GM23338 (cell line): Measurements from ENCODE around the gene CIROP. TPM values are rescaled to one million over a fixed set of nuclear protein-coding genes. Genes with fewer than 3 reads are reported as not detected.

Source experiments
- ATAC-seq: fragments of 200-7000 bp; cut with Tn5 transposase; 3 replicates; pipeline ENCODE4 v1.9.1; 2020
- DNase-seq: peaks from one replicate; pipeline ENCODE4 v3.0.0-alpha.2; 2015; ENCODE audit warnings: low spot score
- H2AFZ ChIP-seq: fragments of 200-600 bp; sonication (generic); 2 replicates; pipeline ENCODE4 v1.8.0; 2016; ENCODE audit warnings: antibody characterized with exemption, mild to moderate bottlenecking, moderate library complexity
- H3F3A ChIP-seq: fragments of 200-600 bp; sonication (generic); replicated peaks from 2 replicates; pipeline ENCODE4 v1.8.0; 2017; ENCODE audit warnings: antibody characterized with exemption, mixed run types, low read depth
- H3K27ac ChIP-seq: fragments of 200-600 bp; sonication (generic); 2 replicates; pipeline ENCODE4 v1.6.1; 2016; ENCODE audit warnings: low read depth
- H3K27me3 ChIP-seq: fragments of 200-600 bp; sonication (generic); 2 replicates; pipeline ENCODE4 v1.8.0; 2016; ENCODE audit warnings: mild to moderate bottlenecking, mixed run types, moderate library complexity; ENCODE audit not compliant: insufficient read depth
- H3K36me3 ChIP-seq: fragments of 200-600 bp; sonication (generic); 2 replicates; pipeline ENCODE4 v1.8.0; 2016; ENCODE audit warnings: mild to moderate bottlenecking; ENCODE audit not compliant: insufficient read depth
- H3K4me1 ChIP-seq: fragments of 200-600 bp; sonication (generic); 2 replicates; pipeline ENCODE4 v1.8.0; 2016; ENCODE audit warnings: mild to moderate bottlenecking, moderate library complexity; ENCODE audit not compliant: insufficient read depth
- H3K4me2 ChIP-seq: fragments of 200-600 bp; sonication (generic); 2 replicates; pipeline ENCODE4 v1.7.1; 2017; ENCODE audit warnings: mixed run types
- H3K4me3 ChIP-seq: fragments of 200-600 bp; sonication (generic); 2 replicates; pipeline ENCODE4 v1.6.1; 2016; ENCODE audit warnings: mixed run types
- H3K79me2 ChIP-seq: fragments of 200-600 bp; sonication (generic); replicated peaks from 2 replicates; pipeline ENCODE4 v1.8.0; 2017; ENCODE audit warnings: mild to moderate bottlenecking; ENCODE audit not compliant: insufficient read depth
- H3K9me2 ChIP-seq: fragments of 200-600 bp; sonication (generic); 2 replicates; pipeline ENCODE4 v1.8.0; 2017; ENCODE audit not compliant: insufficient read depth
- H4K20me1 ChIP-seq: fragments of 200-600 bp; sonication (generic); replicated peaks from 2 replicates; pipeline ENCODE4 v1.8.0; 2017; ENCODE audit warnings: mild to moderate bottlenecking; ENCODE audit not compliant: insufficient read depth
- H3K27ac Mint-ChIP-seq: 2 replicates; pipeline ENCODE4 v1.8.0; 2020; ENCODE audit warnings: inconsistent platforms, mild to moderate bottlenecking, moderate library complexity, mixed read lengths
- H3K27me3 Mint-ChIP-seq: 3 replicates; pipeline ENCODE4 v1.8.0; 2022; ENCODE audit warnings: low read depth, mild to moderate bottlenecking, moderate library complexity, mixed read lengths, inconsistent platforms; ENCODE audit not compliant: insufficient read depth, poor library complexity
- H3K36me3 Mint-ChIP-seq: 3 replicates; pipeline ENCODE4 v1.8.0; 2021; ENCODE audit warnings: low read depth, mild to moderate bottlenecking, inconsistent platforms, moderate library complexity, mixed read lengths
- H3K4me1 Mint-ChIP-seq: 3 replicates; pipeline ENCODE4 v1.8.0; 2020; ENCODE audit warnings: mild to moderate bottlenecking, inconsistent platforms, mixed read lengths
- H3K4me3 Mint-ChIP-seq: 3 replicates; pipeline ENCODE4 v1.8.0; 2021; ENCODE audit warnings: moderate library complexity, mild to moderate bottlenecking, inconsistent platforms, mixed read lengths
- H3K9me3 Mint-ChIP-seq: 3 replicates; pipeline ENCODE4 v1.8.0; 2020; ENCODE audit warnings: moderate library complexity, mild to moderate bottlenecking, inconsistent platforms, mixed read lengths
- CREB1 ChIP-seq: fragments of 250-450 bp; sonication (Bioruptor Pico); IDR thresholded peaks from 2 replicates; pipeline ENCODE4 v1.5.0; 2020; ENCODE audit warnings: low read depth, mild to moderate bottlenecking, moderate library complexity
- EZH2phosphoT487 ChIP-seq: fragments of 200-600 bp; sonication (generic); IDR thresholded peaks from one replicate; pipeline ENCODE4 v1.8.1; 2018; ENCODE audit warnings: antibody characterized with exemption; ENCODE audit not compliant: unreplicated experiment
- POLR2AphosphoS5 ChIP-seq: IDR thresholded peaks from 2 replicates; pipeline ENCODE4 v1.6.1; 2016; ENCODE audit warnings: antibody characterized with exemption, low read depth
- ZNF114 ChIP-seq: fragments of 250-450 bp; sonication (Bioruptor Pico); IDR thresholded peaks from 2 replicates; pipeline ENCODE4 v1.5.0; 2020; ENCODE audit warnings: mild to moderate bottlenecking, moderate library complexity
- polyA plus RNA-seq: library from polyadenylated mRNA; unstranded; fragments of >200 nt; fragmentation: Nextera tagmentation; extraction: Ambion mirVana; gene quantifications from 2 replicates; pipeline ENCODE4 v1.2.1, GENCODE V29; 2016
- total RNA-seq: library from RNA; depleted of rRNA; stranded (reverse); fragments of >200 nt; shearing (Covaris generic); gene quantifications from 2 replicates; pipeline ENCODE4 v1.2.3, GENCODE V29; 2014
- TF ChIP-seq, protein P1 (sequence below): fragments of 250-450 bp; sonication (Bioruptor Pico); IDR thresholded peaks from 2 replicates; pipeline ENCODE4 v1.5.0; 2020; ENCODE audit warnings: mild to moderate bottlenecking, moderate library complexity

The CIROP gene
- total and polyA plus RNA-seq, 2 experiments from 2014 or later: not detected

GRCh38 chr14:23101213-23101970 lies 3.4 kb downstream of the CIROP start (continued):
- TF ChIP-seq ZNF114 (CRISPR knock-in tag): no peak
- no peak for TF ChIP-seq POLR2AphosphoS5
- TF ChIP-seq, protein P1, sequence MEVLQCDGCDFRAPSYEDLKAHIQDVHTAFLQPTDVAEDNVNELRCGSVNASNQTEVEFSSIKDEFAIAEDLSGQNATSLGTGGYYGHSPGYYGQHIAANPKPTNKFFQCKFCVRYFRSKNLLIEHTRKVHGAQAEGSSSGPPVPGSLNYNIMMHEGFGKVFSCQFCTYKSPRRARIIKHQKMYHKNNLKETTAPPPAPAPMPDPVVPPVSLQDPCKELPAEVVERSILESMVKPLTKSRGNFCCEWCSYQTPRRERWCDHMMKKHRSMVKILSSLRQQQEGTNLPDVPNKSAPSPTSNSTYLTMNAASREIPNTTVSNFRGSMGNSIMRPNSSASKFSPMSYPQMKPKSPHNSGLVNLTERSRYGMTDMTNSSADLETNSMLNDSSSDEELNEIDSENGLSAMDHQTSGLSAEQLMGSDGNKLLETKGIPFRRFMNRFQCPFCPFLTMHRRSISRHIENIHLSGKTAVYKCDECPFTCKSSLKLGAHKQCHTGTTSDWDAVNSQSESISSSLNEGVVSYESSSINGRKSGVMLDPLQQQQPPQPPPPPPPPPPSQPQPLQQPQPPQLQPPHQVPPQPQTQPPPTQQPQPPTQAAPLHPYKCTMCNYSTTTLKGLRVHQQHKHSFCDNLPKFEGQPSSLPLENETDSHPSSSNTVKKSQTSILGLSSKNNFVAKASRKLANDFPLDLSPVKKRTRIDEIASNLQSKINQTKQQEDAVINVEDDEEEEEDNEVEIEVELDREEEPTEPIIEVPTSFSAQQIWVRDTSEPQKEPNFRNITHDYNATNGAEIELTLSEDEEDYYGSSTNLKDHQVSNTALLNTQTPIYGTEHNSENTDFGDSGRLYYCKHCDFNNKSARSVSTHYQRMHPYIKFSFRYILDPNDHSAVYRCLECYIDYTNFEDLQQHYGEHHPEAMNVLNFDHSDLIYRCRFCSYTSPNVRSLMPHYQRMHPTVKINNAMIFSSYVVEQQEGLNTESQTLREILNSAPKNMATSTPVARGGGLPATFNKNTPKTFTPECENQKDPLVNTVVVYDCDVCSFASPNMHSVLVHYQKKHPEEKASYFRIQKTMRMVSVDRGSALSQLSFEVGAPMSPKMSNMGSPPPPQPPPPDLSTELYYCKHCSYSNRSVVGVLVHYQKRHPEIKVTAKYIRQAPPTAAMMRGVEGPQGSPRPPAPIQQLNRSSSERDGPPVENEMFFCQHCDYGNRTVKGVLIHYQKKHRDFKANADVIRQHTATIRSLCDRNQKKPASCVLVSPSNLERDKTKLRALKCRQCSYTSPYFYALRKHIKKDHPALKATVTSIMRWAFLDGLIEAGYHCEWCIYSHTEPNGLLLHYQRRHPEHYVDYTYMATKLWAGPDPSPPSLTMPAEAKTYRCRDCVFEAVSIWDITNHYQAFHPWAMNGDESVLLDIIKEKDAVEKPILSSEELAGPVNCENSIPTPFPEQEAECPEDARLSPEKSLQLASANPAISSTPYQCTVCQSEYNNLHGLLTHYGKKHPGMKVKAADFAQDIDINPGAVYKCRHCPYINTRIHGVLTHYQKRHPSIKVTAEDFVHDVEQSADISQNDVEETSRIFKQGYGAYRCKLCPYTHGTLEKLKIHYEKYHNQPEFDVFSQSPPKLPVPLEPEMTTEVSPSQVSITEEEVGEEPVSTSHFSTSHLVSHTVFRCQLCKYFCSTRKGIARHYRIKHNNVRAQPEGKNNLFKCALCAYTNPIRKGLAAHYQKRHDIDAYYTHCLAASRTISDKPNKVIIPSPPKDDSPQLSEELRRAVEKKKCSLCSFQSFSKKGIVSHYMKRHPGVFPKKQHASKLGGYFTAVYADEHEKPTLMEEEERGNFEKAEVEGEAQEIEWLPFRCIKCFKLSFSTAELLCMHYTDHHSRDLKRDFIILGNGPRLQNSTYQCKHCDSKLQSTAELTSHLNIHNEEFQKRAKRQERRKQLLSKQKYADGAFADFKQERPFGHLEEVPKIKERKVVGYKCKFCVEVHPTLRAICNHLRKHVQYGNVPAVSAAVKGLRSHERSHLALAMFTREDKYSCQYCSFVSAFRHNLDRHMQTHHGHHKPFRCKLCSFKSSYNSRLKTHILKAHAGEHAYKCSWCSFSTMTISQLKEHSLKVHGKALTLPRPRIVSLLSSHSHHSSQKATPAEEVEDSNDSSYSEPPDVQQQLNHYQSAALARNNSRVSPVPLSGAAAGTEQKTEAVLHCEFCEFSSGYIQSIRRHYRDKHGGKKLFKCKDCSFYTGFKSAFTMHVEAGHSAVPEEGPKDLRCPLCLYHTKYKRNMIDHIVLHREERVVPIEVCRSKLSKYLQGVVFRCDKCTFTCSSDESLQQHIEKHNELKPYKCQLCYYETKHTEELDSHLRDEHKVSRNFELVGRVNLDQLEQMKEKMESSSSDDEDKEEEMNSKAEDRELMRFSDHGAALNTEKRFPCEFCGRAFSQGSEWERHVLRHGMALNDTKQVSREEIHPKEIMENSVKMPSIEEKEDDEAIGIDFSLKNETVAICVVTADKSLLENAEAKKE (CRISPR knock-in tag): no peak

- H2AFZ ChIP-seq: no peak overlapping the region
- no peak for TF ChIP-seq EZH2phosphoT487
- no peak for TF ChIP-seq CREB1 (CRISPR knock-in tag)
- ATAC-seq (no peak), DNase-seq (no peak)
- 0 out of 2 replicates have a peak overlapping the region, but pooled peaks have one; percentile 45 for H3K27ac ChIP-seq
- Mint-ChIP-seq H3K27me3 (peaks cover 2% of the 10 kb centered on the region), H3K9me3 (no peaks in the 10 kb centered on the region), H3K4me1 (peaks cover 21% of the 10 kb centered on the region), H3K27ac (no peak overlapping the region), H3K4me3 (no peak overlapping the region), H3K36me3 (peaks cover 27% of the 10 kb centered on the region)
- no peaks in the 10 kb centered on the region for H3F3A ChIP-seq
- peaks cover 8% of the 10 kb centered on the region for H3K4me1 ChIP-seq
- peaks cover 24% of the 10 kb centered on the region for H4K20me1 ChIP-seq
- peaks cover 34% of the 10 kb centered on the region for H3K79me2 ChIP-seq
- H3K27me3 ChIP-seq: no peaks in the 10 kb centered on the region
- H3K36me3 ChIP-seq: peaks cover 11% of the 10 kb centered on the region; the same call in 1 of the 2 replicates
- H3K9me2 ChIP-seq: no peaks in the 10 kb centered on the region
- H3K4me2 ChIP-seq: no peak overlapping the region
- H3K4me3 ChIP-seq: no peak overlapping the region
Measured at GRCh38 chr14:23099212-23099861, 5.5 kb downstream of the CIROP start.
